H1 (cell line): ENCODE data around the gene SPCS3. TPM values are rescaled to one million over a fixed set of nuclear protein-coding genes. Genes with fewer than 3 reads are reported as not detected.

Experiments
- CHD2 ChIP-seq: IDR thresholded peaks from 2 replicates; pipeline ENCODE4 v1.6.1; 2012; ENCODE audit warnings: low read length, improper control_type of control experiment
- TAF7 ChIP-seq: optimal IDR thresholded peaks from 2 replicates; pipeline ENCODE3; 2011; ENCODE audit warnings: low read depth, mild to moderate bottlenecking, inconsistent platforms, low read length, moderate library complexity, borderline replicate concordance
- polyA plus RNA-seq, 7 experiments: library from polyadenylated mRNA; depleted of rRNA in 3 of 7; stranded (reverse) in 5 of 7; unstranded in 2 of 7; fragments of >200 nt in 5 of 7; fragments of 200-250 nt in 2 of 7; gene quantifications; 1 replicate in 5 of 7; 2 replicates in 1 of 7; 4 replicates in 1 of 7; pipeline versions ENCODE4 v1.2.1 to v1.2.3, GENCODE V29; 2011 to 2013; ENCODE audit warnings: missing spikeins in 2 of 7, mixed read lengths in 2 of 7
- total RNA-seq: library from RNA; stranded (reverse); fragmentation: NEBNext Ultra II Directional; extraction: Animal tissue kit (Norgen Biotek cat#: 25700); gene quantifications from 2 replicates; pipeline ENCODE4 v1.2.1, GENCODE V29; 2021
- TF ChIP-seq, protein P1 (sequence below), 3 experiments: IDR thresholded peaks; 1 replicate in 2 of 3; 2 replicates in 1 of 3; pipeline versions ENCODE4 v1.5.1 to v1.6.1; 2011; ENCODE audit warnings: low read length in 3 of 3, mild to moderate bottlenecking in 3 of 3, inconsistent platforms in 2 of 3, low read depth in 1 of 3, moderate library complexity in 1 of 3; ENCODE audit not compliant: insufficient read depth in 1 of 3; ENCODE audit errors: control extremely low read depth in 1 of 3

SPCS3 gene
- total and polyA plus RNA-seq, 2 of the 8 experiments (the other 6 are each of a cell fraction or from before 2014, with no cell fraction given) = 18.4 to 117 TPM

- TF ChIP-seq TAF7 (no peak), CHD2 (no peak)
- TF ChIP-seq, protein P1, sequence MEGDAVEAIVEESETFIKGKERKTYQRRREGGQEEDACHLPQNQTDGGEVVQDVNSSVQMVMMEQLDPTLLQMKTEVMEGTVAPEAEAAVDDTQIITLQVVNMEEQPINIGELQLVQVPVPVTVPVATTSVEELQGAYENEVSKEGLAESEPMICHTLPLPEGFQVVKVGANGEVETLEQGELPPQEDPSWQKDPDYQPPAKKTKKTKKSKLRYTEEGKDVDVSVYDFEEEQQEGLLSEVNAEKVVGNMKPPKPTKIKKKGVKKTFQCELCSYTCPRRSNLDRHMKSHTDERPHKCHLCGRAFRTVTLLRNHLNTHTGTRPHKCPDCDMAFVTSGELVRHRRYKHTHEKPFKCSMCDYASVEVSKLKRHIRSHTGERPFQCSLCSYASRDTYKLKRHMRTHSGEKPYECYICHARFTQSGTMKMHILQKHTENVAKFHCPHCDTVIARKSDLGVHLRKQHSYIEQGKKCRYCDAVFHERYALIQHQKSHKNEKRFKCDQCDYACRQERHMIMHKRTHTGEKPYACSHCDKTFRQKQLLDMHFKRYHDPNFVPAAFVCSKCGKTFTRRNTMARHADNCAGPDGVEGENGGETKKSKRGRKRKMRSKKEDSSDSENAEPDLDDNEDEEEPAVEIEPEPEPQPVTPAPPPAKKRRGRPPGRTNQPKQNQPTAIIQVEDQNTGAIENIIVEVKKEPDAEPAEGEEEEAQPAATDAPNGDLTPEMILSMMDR (IDR thresholded peaks at IDR 0.05; ENCODE audit: control extremely low read depth in 1 of 3, insufficient read depth in 1 of 3, low read depth in 1 of 3, low read length in 3 of 3) = no peak
Observed at GRCh38 chr4:176271749-176272148, 48.0 kb upstream of the SPCS3 start (continued).
